Thyroid gland (tissue), 4 donors: ENCODE data around the gene LIX1L. TPM values are rescaled to one million over a fixed set of nuclear protein-coding genes. Genes with fewer than 3 reads are reported as not detected.
A peak's percentile ranks its signal among the peaks of the same experiment; 100 is the strongest.
"Not testable (repeated sequence)": the region's sequence is repeated elsewhere in the genome, so short reads cannot be mapped to it uniquely, and the experiment has no call there.

Experiments used
- DNase-seq, 2 donors: peaks; one replicate each; pipeline ENCODE4 v3.0.0-alpha.2; 2019
- H3K27ac ChIP-seq, 3 donors: fragments of 200-600 bp; sonication (generic); 1 replicate in 2 of 3; 2 replicates in 1 of 3; pipeline ENCODE4 v1.5.1; 2016 to 2019; ENCODE audit warnings: mild to moderate bottlenecking in 1 of 3, moderate library complexity in 1 of 3
- H3K27me3 ChIP-seq: fragments of 200-600 bp; sonication (generic); one replicate; pipeline ENCODE4 v1.5.1; 2019
- H3K36me3 ChIP-seq, 2 donors: fragments of 200-600 bp; sonication (generic); one replicate each; pipeline ENCODE4 v1.5.1; 2016 to 2019
- H3K4me1 ChIP-seq, 2 donors: fragments of 200-600 bp; sonication (generic); one replicate each; pipeline ENCODE4 v1.5.1; 2017 to 2019
- H3K4me3 ChIP-seq, 3 donors: fragments of 200-600 bp; sonication (generic); replicated peaks in 1 of 3; 1 replicate in 2 of 3; 2 replicates in 1 of 3; pipeline ENCODE4 v1.5.1; 2016; ENCODE audit warnings: mild to moderate bottlenecking in 1 of 3
- H3K9me3 ChIP-seq: fragments of 200-600 bp; sonication (generic); one replicate; pipeline ENCODE4 v1.5.1; 2017
- POLR2A ChIP-seq, 2 donors: fragments of 450-650 bp; IDR thresholded peaks; one replicate each; pipeline ENCODE4 v1.6.1; 2017; ENCODE audit warnings: antibody characterized with exemption in 2 of 2, mild to moderate bottlenecking in 2 of 2, moderate library complexity in 1 of 2
- WGBS, 2 donors: methylation state at CpG; one replicate each; pipeline ENCODE4 v1.1.5; 2017; 5-methylcytosine and 5-hydroxymethylcytosine counted together
- intact Hi-C: fragments of 100-400 bp; cut with DNase I; formaldehyde crosslinking; loops from one replicate; pipeline ENCODE4 v1.15.1; 2023
- total RNA-seq, 4 donors: library from RNA; depleted of rRNA; stranded (reverse); fragments of >200 nt; gene quantifications; one replicate each; pipeline ENCODE4 v1.2.3, GENCODE V29; 2016
- TF ChIP-seq, protein P1 (sequence below), 6 experiments: fragments of 200-600 bp in 3 of 6; fragments of 450-650 bp in 3 of 6; sonication (generic) in 3 of 6; IDR thresholded peaks; one replicate each; pipeline ENCODE4 v1.5.1; 2016 to 2019; ENCODE audit warnings: antibody characterized with exemption in 6 of 6, mild to moderate bottlenecking in 2 of 6, inconsistent platforms in 1 of 6, moderate library complexity in 1 of 6

The LIX1L gene
- total RNA-seq, 4 donors from 2014 or later, result 18.7 to 26.9 (median 20.3) TPM

DNA sequence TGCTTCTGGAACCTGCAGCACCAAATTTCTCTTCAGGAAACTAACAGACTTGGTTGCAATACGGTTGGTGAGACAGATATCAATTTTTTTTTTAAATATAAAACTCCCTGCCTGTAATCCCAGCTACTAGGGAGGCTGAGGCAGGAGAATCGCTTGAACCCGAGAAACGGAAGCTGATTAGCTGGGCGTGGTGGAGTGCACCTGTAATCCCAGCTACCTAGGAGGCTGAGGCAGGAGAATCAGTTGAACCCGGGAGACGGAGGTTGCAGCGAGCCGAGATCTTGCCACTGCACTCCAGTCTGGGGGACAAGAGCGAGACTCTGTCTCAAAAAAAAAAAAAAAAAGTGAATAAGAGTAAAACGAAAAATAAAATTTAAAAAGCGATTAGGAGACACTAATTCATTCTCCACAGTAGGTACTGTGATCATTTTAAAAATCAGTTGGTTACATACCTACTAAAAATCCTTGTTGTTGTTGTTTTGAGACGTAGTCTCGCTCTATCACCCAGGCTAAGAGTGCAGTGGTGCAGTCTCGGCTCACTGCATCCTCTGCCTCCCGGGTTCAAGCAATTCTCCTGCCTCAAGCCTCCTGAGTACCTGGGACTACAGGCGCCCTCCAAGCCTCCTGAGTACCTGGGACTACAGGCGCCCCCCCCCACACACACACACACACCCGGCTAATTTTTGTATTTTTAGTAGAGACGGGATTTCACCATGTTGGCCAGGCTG lies 29.7 kb downstream of the LIX1L start:
- TF ChIP-seq, protein P1, sequence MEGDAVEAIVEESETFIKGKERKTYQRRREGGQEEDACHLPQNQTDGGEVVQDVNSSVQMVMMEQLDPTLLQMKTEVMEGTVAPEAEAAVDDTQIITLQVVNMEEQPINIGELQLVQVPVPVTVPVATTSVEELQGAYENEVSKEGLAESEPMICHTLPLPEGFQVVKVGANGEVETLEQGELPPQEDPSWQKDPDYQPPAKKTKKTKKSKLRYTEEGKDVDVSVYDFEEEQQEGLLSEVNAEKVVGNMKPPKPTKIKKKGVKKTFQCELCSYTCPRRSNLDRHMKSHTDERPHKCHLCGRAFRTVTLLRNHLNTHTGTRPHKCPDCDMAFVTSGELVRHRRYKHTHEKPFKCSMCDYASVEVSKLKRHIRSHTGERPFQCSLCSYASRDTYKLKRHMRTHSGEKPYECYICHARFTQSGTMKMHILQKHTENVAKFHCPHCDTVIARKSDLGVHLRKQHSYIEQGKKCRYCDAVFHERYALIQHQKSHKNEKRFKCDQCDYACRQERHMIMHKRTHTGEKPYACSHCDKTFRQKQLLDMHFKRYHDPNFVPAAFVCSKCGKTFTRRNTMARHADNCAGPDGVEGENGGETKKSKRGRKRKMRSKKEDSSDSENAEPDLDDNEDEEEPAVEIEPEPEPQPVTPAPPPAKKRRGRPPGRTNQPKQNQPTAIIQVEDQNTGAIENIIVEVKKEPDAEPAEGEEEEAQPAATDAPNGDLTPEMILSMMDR (IDR thresholded peaks at IDR 0.05), result no peak
- no peak for TF ChIP-seq POLR2A (IDR thresholded peaks at IDR 0.05)
- H3K27ac ChIP-seq, result peak overlapping the region; percentile 93 to 96 (median 94)
- H3K9me3 ChIP-seq, result no peaks in the 10 kb centered on the region
- peak overlapping the region; percentile 32 to 82 (median 40) for H3K4me3 ChIP-seq
- DNase-seq, result peak; percentile 20 to 22
- peaks cover 5 to 16% of the 10 kb centered on the region in 2 donors for H3K4me1 ChIP-seq
- H3K27me3 ChIP-seq, result no peaks in the 10 kb centered on the region
- WGBS, 2 donors, result 50% methylated on average over 20 of the region's 20 CpGs
- intact Hi-C loops, result no loop called here
- peaks cover 0 to 8% of the 10 kb centered on the region in 2 donors for H3K36me3 ChIP-seq

DNA sequence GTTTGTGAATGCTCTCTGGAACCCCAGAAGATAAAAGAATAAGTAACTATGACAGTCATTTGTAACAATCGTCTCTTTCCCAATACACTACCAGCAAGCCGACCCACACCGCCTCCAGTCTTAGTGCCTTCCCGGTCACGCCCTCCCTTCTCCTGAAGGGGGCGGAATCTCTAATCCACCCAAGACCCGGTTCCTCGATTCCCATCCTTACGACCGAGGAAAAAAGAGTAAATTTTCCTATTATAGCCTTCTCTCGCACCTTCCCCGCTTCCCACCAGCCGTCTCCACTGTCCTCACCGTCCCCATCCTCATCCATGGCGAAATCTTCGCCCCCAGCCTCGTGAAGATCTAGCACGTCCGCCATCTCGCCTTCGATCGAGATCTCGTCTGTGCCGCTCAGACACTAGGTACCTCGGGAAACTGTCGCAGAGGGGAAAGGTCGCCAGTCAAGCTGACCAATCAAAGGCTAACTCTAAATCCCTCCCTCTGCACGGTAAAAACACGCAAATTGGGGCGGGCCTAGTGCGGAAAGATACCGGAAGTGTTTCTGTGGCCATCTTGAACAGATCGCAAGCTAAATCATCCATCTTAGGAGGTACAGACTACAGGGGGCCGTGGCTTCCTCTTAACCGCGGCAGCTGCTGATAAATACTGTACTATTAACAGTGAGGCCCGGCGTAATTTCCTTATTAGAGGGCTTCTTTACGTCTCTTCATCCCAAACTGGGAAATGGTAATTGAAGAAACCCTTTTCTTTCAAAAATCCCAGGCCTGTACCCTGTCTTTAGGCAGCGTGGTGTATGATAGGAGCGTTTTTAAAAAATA lies 30.5 kb downstream of the LIX1L start, which contains the start of gene RBM8A:
Gene RBM8A, minus strand, starts transcription at position 422 of the 824 bp plus-strand sequence. Its CDS starts 58 bp downstream, at position 364.
- peak; percentile 91 to 99 for TF ChIP-seq POLR2A (IDR thresholded peaks at IDR 0.05)
- TF ChIP-seq, protein P1 (IDR thresholded peaks at IDR 0.05), result peak; percentile 17 to 74 (median 48)
- H3K9me3 ChIP-seq, result no peaks in the 10 kb centered on the region
- WGBS, 2 donors, result 0% methylated on average over 41 of the region's 41 CpGs
- H3K4me1 ChIP-seq, result peaks cover 5 to 16% of the 10 kb centered on the region in 2 donors
- no peaks in the 10 kb centered on the region for H3K27me3 ChIP-seq
- peak within 1 kb of the TSS; percentile 93 to 96 (median 94) for H3K27ac ChIP-seq
- intact Hi-C loops, result no loop called here
- peak; percentile 96 for DNase-seq
- H3K36me3 ChIP-seq, result peaks cover 0 to 8% of the 10 kb centered on the region in 2 donors
- peak within 1 kb of the TSS; percentile 32 to 82 (median 40) for H3K4me3 ChIP-seq

DNA sequence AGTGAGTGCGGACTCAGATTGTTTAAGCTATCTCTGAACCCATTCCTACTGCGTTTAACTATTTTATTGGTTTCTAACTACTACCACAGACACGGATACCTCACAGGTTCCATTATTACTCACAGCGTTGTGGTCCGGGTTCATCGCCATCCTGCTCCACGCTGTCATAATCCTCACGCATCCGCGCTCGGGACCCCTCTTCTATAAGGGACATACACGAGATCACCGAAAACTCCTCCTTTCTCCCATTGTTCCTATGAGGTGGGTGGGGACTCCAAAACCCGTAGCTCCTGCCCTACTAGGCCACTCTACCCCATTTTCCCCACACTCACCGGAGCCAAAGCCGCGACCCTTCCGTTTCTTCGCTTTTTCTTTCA lies 31.1 kb downstream of the LIX1L start:
- WGBS, 2 donors, result 6 to 7% methylated on average over 19 of the region's 19 CpGs
- Histone ChIP-seq H3K4me3 (peak overlapping the region; percentile 32 to 82 (median 40)), H3K9me3 (no peaks in the 10 kb centered on the region), H3K4me1 (peaks cover 5 to 16% of the 10 kb centered on the region in 2 donors), H3K27ac (peak overlapping the region; percentile 93 to 96 (median 94)), H3K36me3 (peaks cover 0 to 8% of the 10 kb centered on the region in 2 donors), H3K27me3 (no peaks in the 10 kb centered on the region)
- intact Hi-C loops, result no loop called here
- TF ChIP-seq, protein P1 (IDR thresholded peaks at IDR 0.05), result no peak
- no peak for TF ChIP-seq POLR2A (IDR thresholded peaks at IDR 0.05)
- no peak for DNase-seq

DNA sequence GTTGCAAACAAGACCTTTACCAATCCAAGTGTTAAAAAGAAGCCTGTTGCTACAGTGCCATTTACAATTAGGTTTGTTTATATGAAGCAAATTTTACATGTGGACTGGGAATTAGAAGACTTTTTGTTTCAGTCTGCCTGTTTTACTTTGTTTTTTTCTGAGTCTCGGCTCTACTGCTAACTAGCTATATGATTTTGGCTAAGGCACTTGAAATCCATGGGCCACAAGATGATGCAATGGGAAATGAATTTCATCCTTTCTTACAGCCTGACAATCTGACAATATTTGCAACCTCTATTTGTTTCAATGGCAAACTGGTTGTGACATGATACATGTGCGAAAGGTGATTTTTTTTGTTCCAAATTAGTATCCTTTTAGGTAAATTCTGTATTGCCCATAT lies 35.6 kb downstream of the LIX1L start:
- WGBS, 2 donors, result 86 to 89% methylated on average over 2 of the region's 2 CpGs
- H3K4me3 ChIP-seq, result no peak overlapping the region
- H3K27ac ChIP-seq, result no peak overlapping the region
- H3K4me1 ChIP-seq, result peaks cover 13 to 23% of the 10 kb centered on the region in 2 donors
- no peaks in the 10 kb centered on the region for H3K9me3 ChIP-seq
- H3K27me3 ChIP-seq, result no peaks in the 10 kb centered on the region
- intact Hi-C loops, result no loop called here
- H3K36me3 ChIP-seq, result peaks cover 0 to 8% of the 10 kb centered on the region in 2 donors
- TF ChIP-seq POLR2A (IDR thresholded peaks at IDR 0.05), result no peak
- TF ChIP-seq, protein P1 (IDR thresholded peaks at IDR 0.05), result no peak
- DNase-seq, result no peak

DNA sequence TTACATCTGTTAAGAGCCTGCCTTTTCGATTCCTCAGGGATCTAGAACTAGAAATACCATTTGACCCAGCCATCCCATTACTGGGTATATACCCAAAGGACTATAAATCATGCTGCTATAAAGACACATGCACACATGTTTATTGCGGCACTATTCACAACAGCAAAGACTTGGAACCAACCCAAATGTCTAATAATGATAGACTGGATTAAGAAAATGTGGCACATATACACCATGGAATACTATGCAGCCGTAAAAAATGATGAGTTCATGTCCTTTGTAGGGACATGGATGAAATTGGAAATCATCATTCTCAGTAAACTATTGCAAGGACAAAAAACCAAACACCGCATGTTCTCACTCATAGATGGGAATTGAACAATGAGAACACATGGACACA lies 37.5 kb downstream of the LIX1L start:
- H3K4me3 ChIP-seq, DNase-seq, intact Hi-C loops, H3K9me3 ChIP-seq, H3K27me3 ChIP-seq, H3K27ac ChIP-seq: not testable (repeated sequence)
- Histone ChIP-seq H3K4me1 (peaks cover 17 to 19% of the 10 kb centered on the region in 2 donors), H3K36me3 (peaks cover 0 to 11% of the 10 kb centered on the region in 2 donors)
- WGBS, 2 donors, result 91 to 94% methylated on average over 2 to 4 of the region's 4 CpGs
